Nephron (organoid): ENCODE results near the gene DAGLA.

ENCODE experiments used
- H3K27ac Mint-ChIP-seq, 3 experiments: 2 replicates each; pipeline ENCODE4 v1.8.0; 2020; ENCODE audit warnings: mixed read lengths in 3 of 3, mild to moderate bottlenecking in 2 of 3, moderate library complexity in 1 of 3
- H3K27me3 Mint-ChIP-seq: 2 replicates; pipeline ENCODE4 v1.8.0; 2021; ENCODE audit warnings: low read depth, mild to moderate bottlenecking, moderate library complexity, mixed read lengths
- H3K36me3 Mint-ChIP-seq: 2 replicates; pipeline ENCODE4 v1.8.0; 2020; ENCODE audit warnings: low read depth, mixed read lengths
- H3K4me1 Mint-ChIP-seq: 2 replicates; pipeline ENCODE4 v1.8.0; 2020; ENCODE audit warnings: mixed read lengths
- H3K4me3 Mint-ChIP-seq, 3 experiments: 2 replicates each; pipeline ENCODE4 v1.8.0; 2020; ENCODE audit warnings: mild to moderate bottlenecking in 3 of 3, mixed read lengths in 3 of 3, moderate library complexity in 2 of 3
- H3K9me3 Mint-ChIP-seq: 2 replicates; pipeline ENCODE4 v1.8.0; 2020; ENCODE audit warnings: mixed read lengths
- TF ChIP-seq, protein P1 (sequence below), 3 experiments: fragments of 200-600 bp; sonication (generic); IDR thresholded peaks; one replicate each; pipeline ENCODE4 v1.5.0; 2021; ENCODE audit warnings: antibody characterized with exemption in 3 of 3; ENCODE audit not compliant: unreplicated experiment in 3 of 3

The DAGLA gene

DNA sequence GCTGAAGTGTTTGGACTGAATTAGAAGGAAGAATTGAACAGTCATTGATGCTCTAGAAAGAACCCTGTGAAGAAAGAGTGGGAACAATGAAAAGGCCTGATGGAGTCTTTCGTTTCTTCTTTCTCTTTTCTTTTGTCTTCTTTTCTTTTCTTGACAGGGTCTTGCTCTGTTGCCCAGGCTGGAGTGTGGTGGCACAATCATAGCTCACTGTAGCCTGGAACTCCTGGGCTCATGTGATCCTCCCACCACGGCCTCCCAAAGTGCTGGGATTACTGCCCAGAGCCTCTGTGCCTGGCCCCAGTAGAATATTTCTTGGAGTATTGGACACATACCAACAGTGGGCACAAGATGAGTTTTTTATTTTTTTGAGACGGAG is 113.6 kb downstream of the DAGLA start:
- Mint-ChIP-seq H3K36me3 (peaks cover 17% of the 10 kb centered on the region), H3K4me3 (peak overlapping the region; percentile 92 to 96 (median 94)), H3K27me3 (no peaks in the 10 kb centered on the region), H3K27ac (peak overlapping the region in 2 of 3 experiments; percentile 92 to 99), H3K4me1 (peaks cover 21% of the 10 kb centered on the region), H3K9me3 (no peaks in the 10 kb centered on the region)
- TF ChIP-seq, protein P1, sequence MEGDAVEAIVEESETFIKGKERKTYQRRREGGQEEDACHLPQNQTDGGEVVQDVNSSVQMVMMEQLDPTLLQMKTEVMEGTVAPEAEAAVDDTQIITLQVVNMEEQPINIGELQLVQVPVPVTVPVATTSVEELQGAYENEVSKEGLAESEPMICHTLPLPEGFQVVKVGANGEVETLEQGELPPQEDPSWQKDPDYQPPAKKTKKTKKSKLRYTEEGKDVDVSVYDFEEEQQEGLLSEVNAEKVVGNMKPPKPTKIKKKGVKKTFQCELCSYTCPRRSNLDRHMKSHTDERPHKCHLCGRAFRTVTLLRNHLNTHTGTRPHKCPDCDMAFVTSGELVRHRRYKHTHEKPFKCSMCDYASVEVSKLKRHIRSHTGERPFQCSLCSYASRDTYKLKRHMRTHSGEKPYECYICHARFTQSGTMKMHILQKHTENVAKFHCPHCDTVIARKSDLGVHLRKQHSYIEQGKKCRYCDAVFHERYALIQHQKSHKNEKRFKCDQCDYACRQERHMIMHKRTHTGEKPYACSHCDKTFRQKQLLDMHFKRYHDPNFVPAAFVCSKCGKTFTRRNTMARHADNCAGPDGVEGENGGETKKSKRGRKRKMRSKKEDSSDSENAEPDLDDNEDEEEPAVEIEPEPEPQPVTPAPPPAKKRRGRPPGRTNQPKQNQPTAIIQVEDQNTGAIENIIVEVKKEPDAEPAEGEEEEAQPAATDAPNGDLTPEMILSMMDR (IDR thresholded peaks at IDR 0.05; ENCODE audit: unreplicated experiment in 3 of 3), result no peak

DNA sequence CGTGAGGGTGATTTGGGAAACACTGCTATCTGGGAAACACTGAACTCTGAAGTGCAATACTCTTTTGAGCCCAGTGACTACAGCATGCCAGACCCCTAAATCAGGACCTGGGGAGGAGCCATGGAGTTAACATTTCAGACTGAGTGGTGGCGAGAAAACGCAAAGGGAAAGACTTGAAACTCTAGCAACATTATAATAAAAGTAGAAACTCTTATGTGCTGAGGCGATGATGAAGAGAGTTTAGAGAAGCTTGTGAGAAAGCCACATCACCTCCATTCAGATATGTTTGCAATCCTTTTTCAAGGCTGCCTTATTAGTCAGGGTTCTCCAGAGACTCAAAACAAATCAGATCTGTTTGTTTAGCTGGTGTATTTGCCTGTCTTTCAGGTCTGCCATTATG is 114.4 kb downstream of the DAGLA start:
- H3K4me1 Mint-ChIP-seq, result peaks cover 21% of the 10 kb centered on the region
- peaks cover 17% of the 10 kb centered on the region for H3K36me3 Mint-ChIP-seq
- H3K9me3 Mint-ChIP-seq, result no peaks in the 10 kb centered on the region
- TF ChIP-seq, protein P1 (IDR thresholded peaks at IDR 0.05; ENCODE audit: unreplicated experiment in 3 of 3), result no peak
- peak overlapping the region in 2 of 3 experiments; percentile 75 to 81 for H3K4me3 Mint-ChIP-seq
- H3K27me3 Mint-ChIP-seq, result no peaks in the 10 kb centered on the region
- no peak overlapping the region for H3K27ac Mint-ChIP-seq

DNA sequence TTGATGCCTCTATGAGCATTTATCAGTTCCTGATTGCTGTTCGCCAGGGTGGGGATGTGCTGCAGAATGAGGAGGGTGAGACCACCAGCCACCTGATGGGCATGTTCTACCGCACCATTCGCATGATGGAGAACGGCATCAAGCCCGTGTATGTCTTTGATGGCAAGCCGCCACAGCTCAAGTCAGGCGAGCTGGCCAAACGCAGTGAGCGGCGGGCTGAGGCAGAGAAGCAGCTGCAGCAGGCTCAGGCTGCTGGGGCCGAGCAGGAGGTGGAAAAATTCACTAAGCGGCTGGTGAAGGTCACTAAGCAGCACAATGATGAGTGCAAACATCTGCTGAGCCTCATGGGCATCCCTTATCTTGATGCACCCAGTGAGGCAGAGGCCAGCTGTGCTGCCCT is 115.3 kb downstream of the DAGLA start:
- Mint-ChIP-seq H3K27me3 (no peaks in the 10 kb centered on the region), H3K9me3 (no peaks in the 10 kb centered on the region), H3K4me1 (peaks cover 21% of the 10 kb centered on the region), H3K27ac (peak overlapping the region in 2 of 3 experiments; percentile 49 to 88), H3K36me3 (peaks cover 12% of the 10 kb centered on the region), H3K4me3 (peak overlapping the region; percentile 59 to 81 (median 75))
- TF ChIP-seq, protein P1 (IDR thresholded peaks at IDR 0.05; ENCODE audit: unreplicated experiment in 3 of 3), result no peak

- H3K4me1 Mint-ChIP-seq, result peaks cover 21% of the 10 kb centered on the region
- H3K27me3 Mint-ChIP-seq, result no peaks in the 10 kb centered on the region
- H3K9me3 Mint-ChIP-seq, result no peaks in the 10 kb centered on the region
- TF ChIP-seq, protein P1 (IDR thresholded peaks at IDR 0.05; ENCODE audit: unreplicated experiment in 3 of 3), result no peak
- peaks cover 14% of the 10 kb centered on the region for H3K36me3 Mint-ChIP-seq
- no peak overlapping the region for H3K4me3 Mint-ChIP-seq
- no peak overlapping the region for H3K27ac Mint-ChIP-seq
Observed at GRCh38 chr11:61795876-61796526, 115.8 kb downstream of the DAGLA start.
